ENCODE data around the gene ODAD3. TPM values are rescaled to one million over a fixed set of nuclear protein-coding genes. Genes with fewer than 3 reads are reported as not detected.
A peak's percentile ranks its signal among the peaks of the same experiment; 100 is the strongest.

Gene ODAD3
- total and polyA plus RNA-seq, 2 of the 13 experiments (the other 11 are each of a cell fraction or from before 2014, with no cell fraction given): 0.04 to 0.08 TPM

- in situ Hi-C loops (cut with HindIII; ENCODE audit: extremely low pct_ligation_motif_present, low pct_unique_long_range_greater_than_20kb) (no loop called here), intact Hi-C loops (cut with micrococcal nuclease; ENCODE audit: unreplicated experiment) (loop anchor here (10.0 kb wide), 1 partner anchor 154 kb away; the partner anchor contains the start of gene TSPAN16)
- 97% methylated on average over 11 of the region's 31 CpGs for WGBS (ENCODE audit: low lambda C conversion rate)
- no peak overlapping the region for H2AFZ ChIP-seq (ENCODE audit: low read length)
- peaks cover 14% of the 10 kb centered on the region for H3K4me1 ChIP-seq (ENCODE audit: insufficient read depth, low read length)
- H3K79me2 ChIP-seq (ENCODE audit: insufficient read depth, low read length): no peaks in the 10 kb centered on the region
- TSS peak; percentile 65 for BruUV-seq (replicated peaks)
- H3K4me2 ChIP-seq (ENCODE audit: low read depth, low read length): no peak overlapping the region
- no peaks in the 10 kb centered on the region for H3K27me3 ChIP-seq (ENCODE audit: control insufficient read depth in 1 of 2, insufficient read depth in 2 of 2, low read length in 2 of 2)
- peaks cover 6% of the 10 kb centered on the region; the same call in 1 of the 2 replicates for H4K20me1 ChIP-seq (ENCODE audit: insufficient read depth, low read length)
- peak; percentile 48; the same call in 1 of the 2 replicates for TF ChIP-seq RBFOX2 (IDR thresholded peaks at IDR 0.05; ENCODE audit: low read depth, low read length)
- TF ChIP-seq GTF2F1 (IDR thresholded peaks at IDR 0.05; ENCODE audit: low read length): no peak
- no peak for TF ChIP-seq SETDB1 (CRISPR knock-in tag; IDR thresholded peaks at IDR 0.05; ENCODE audit: borderline replicate concordance)
- ChIA-PET CTCF (ENCODE audit: low intra/inter-chr PET ratio, low total read pairs) (no interaction called here), POLR2A (interaction anchor here (1.4 kb wide), 1 partner anchor 74 kb away, joined by 3 read pairs; no protein-coding TSS in a partner anchor)
- H3K36me3 ChIP-seq (replicated peaks in 1 of 2; ENCODE audit: control insufficient read depth in 1 of 2, insufficient read depth in 2 of 2, low read length in 2 of 2): peaks cover 17 to 38% of the 10 kb centered on the region in 2 experiments; a peak in 4 of 5 replicates
- DNase-seq (ENCODE audit: low spot score) (no peak), ATAC-seq (no peak), FAIRE-seq (no peak)
- H3K9me3 ChIP-seq (ENCODE audit: low read length): no peaks in the 10 kb centered on the region
- no peak overlapping the region for H3K27ac ChIP-seq (ENCODE audit: extremely low read length, insufficient read depth, low read length)
- no peak overlapping the region for H3K9ac ChIP-seq (ENCODE audit: insufficient read depth, low read depth, low read length)
- no peak overlapping the region for H3K4me3 ChIP-seq (replicated peaks in 1 of 3; ENCODE audit: insufficient read depth in 1 of 3, low read depth in 2 of 3, low read length in 3 of 3)
Measured at GRCh38 chr19:11448923-11449554, 14.1 kb upstream of the ODAD3 start.

- Histone ChIP-seq H3K4me2 (ENCODE audit: low read depth, low read length) (no peak overlapping the region), H2AFZ (ENCODE audit: low read length) (no peak overlapping the region), H3K27ac (ENCODE audit: extremely low read length, insufficient read depth, low read length) (no peak overlapping the region), H3K4me1 (ENCODE audit: insufficient read depth, low read length) (peaks cover 7% of the 10 kb centered on the region), H3K36me3 (replicated peaks in 1 of 2; ENCODE audit: control insufficient read depth in 1 of 2, insufficient read depth in 2 of 2, low read length in 2 of 2) (peaks cover 17 to 41% of the 10 kb centered on the region in 2 experiments; a peak in 4 of 5 replicates), H3K4me3 (replicated peaks in 1 of 3; ENCODE audit: insufficient read depth in 1 of 3, low read depth in 2 of 3, low read length in 3 of 3) (no peak overlapping the region), H3K9ac (ENCODE audit: insufficient read depth, low read depth, low read length) (no peak overlapping the region), H3K9me3 (ENCODE audit: low read length) (no peaks in the 10 kb centered on the region), H3K79me2 (ENCODE audit: insufficient read depth, low read length) (no peaks in the 10 kb centered on the region), H4K20me1 (ENCODE audit: insufficient read depth, low read length) (peaks cover 6% of the 10 kb centered on the region; the same call in 1 of the 2 replicates), H3K27me3 (ENCODE audit: control insufficient read depth in 1 of 2, insufficient read depth in 2 of 2, low read length in 2 of 2) (no peaks in the 10 kb centered on the region)
- ChIA-PET CTCF (ENCODE audit: low intra/inter-chr PET ratio, low total read pairs) (no interaction called here), POLR2A (interaction anchor here (1.4 kb wide), 1 partner anchor 73 kb away, joined by 3 read pairs; no protein-coding TSS in a partner anchor)
- 93% methylated on average over 2 of the region's 13 CpGs for WGBS (ENCODE audit: low lambda C conversion rate)
- ATAC-seq (no peak), FAIRE-seq (no peak), DNase-seq (ENCODE audit: low spot score) (no peak)
- intact Hi-C loops (cut with micrococcal nuclease; ENCODE audit: unreplicated experiment): loop anchor here (10.0 kb wide), 1 partner anchor 154 kb away; the partner anchor contains the start of gene TSPAN16
- in situ Hi-C loops (cut with HindIII; ENCODE audit: extremely low pct_ligation_motif_present, low pct_unique_long_range_greater_than_20kb): no loop called here
- no TSS peak for BruUV-seq (replicated peaks)
- no peak for TF ChIP-seq CCDC6 (CRISPR knock-in tag; IDR thresholded peaks at IDR 0.05)
- TF ChIP-seq ZNF326 (CRISPR knock-in tag; IDR thresholded peaks at IDR 0.05; ENCODE audit: borderline replicate concordance): no peak
- TF ChIP-seq STAT6 (CRISPR knock-in tag; IDR thresholded peaks at IDR 0.05; ENCODE audit: borderline replicate concordance): no peak
- TF ChIP-seq CC2D1A (CRISPR knock-in tag; IDR thresholded peaks at IDR 0.05): no peak
- TF ChIP-seq ATF3 (CRISPR knock-in tag; IDR thresholded peaks at IDR 0.05): no peak
- no peak for TF ChIP-seq MYNN (CRISPR knock-in tag; IDR thresholded peaks at IDR 0.05; ENCODE audit: low read depth)
- no peak for TF ChIP-seq CREBL2 (CRISPR knock-in tag; IDR thresholded peaks at IDR 0.05; ENCODE audit: borderline replicate concordance)
- TF ChIP-seq TRIM22 (IDR thresholded peaks at IDR 0.05): no peak
- TF ChIP-seq SNRNP70 (IDR thresholded peaks at IDR 0.05; ENCODE audit: low read depth, low read length): no peak
Measured at GRCh38 chr19:11448410-11448809, 13.5 kb upstream of the ODAD3 start.
